HepG2 (cell line): Measurements from ENCODE around the gene EPN2. TPM values are rescaled to one million over a fixed set of nuclear protein-coding genes. Genes with fewer than 3 reads are reported as not detected.

Experiments
- ATAC-seq: fragments of 200-7000 bp; cut with Tn5 transposase; 3 replicates; pipeline ENCODE4 v1.9.1; 2020; ENCODE audit warnings: mild to moderate bottlenecking, moderate library complexity
- BruUV-seq: library from RNA; stranded (reverse); fragments of 400-500 nt; replicated peaks from 2 replicates; lab custom pipeline; 2021; lab: Mats Ljungman, UMichigan
- CTCF ChIA-PET: fragments of 300-600 bp; formaldehyde crosslinking; extraction: SDS; loops from one replicate; lab custom pipeline; 2021; ENCODE audit warnings: low total read pairs, inconsistent platforms, low intra/inter-chr PET ratio; lab: Yijun Ruan, JAX
- POLR2A ChIA-PET: fragments of 350-600 bp; sonication (Branson Sonifier 250); formaldehyde crosslinking; loops from one replicate; lab custom pipeline; 2020; ENCODE audit warnings: antibody characterized with exemption, inconsistent platforms; lab: Yijun Ruan, JAX
- DNase-seq: peaks from one replicate; pipeline ENCODE4 v3.0.0-alpha.2; 2015; ENCODE audit warnings: low spot score
- FAIRE-seq: peaks from 3 replicates; lab custom pipeline; 2011; peaks lifted over from hg19 to GRCh38; lab: Jason Lieb, UNC
- H2AFZ ChIP-seq: one replicate; pipeline ENCODE4 v1.6.1; 2011; ENCODE audit warnings: low read length, inconsistent platforms
- H3K27ac ChIP-seq: fragments of 300-600 bp; 3 replicates; pipeline ENCODE4 v1.8.0; 2011; ENCODE audit warnings: mixed run types, mild to moderate bottlenecking, mixed read lengths, low read length, inconsistent platforms; ENCODE audit not compliant: insufficient read depth; ENCODE audit errors: extremely low read length
- H3K27me3 ChIP-seq, 2 experiments: fragments of 200-600 bp in 1 of 2; 2 replicates in 1 of 2; 3 replicates in 1 of 2; pipeline versions ENCODE4 v1.6.0 to v1.8.0; 2011; ENCODE audit warnings: low read length in 2 of 2, mild to moderate bottlenecking in 2 of 2, moderate library complexity in 2 of 2, inconsistent platforms in 1 of 2; ENCODE audit not compliant: insufficient read depth in 2 of 2, control insufficient read depth in 1 of 2
- H3K36me3 ChIP-seq, 2 experiments: fragments of 200-600 bp in 1 of 2; replicated peaks in 1 of 2; 2 replicates in 1 of 2; 3 replicates in 1 of 2; pipeline versions ENCODE4 v1.5.1 to v1.8.0; 2011; ENCODE audit warnings: low read length in 2 of 2, inconsistent platforms in 1 of 2; ENCODE audit not compliant: insufficient read depth in 2 of 2, control insufficient read depth in 1 of 2
- H3K4me1 ChIP-seq: 2 replicates; pipeline ENCODE4 v1.5.1; 2012; ENCODE audit warnings: low read length, inconsistent platforms; ENCODE audit not compliant: insufficient read depth
- H3K4me2 ChIP-seq: 2 replicates; pipeline ENCODE4 v1.6.0; 2011; ENCODE audit warnings: low read depth, low read length, inconsistent platforms
- H3K4me3 ChIP-seq, 3 experiments: fragments of 200-600 bp in 1 of 3; sonication (generic), shearing (Covaris generic) in 1 of 3; replicated peaks in 1 of 3; 2 replicates each; pipeline ENCODE4 v1.5.1; 2011 to 2016; ENCODE audit warnings: low read length in 3 of 3, inconsistent platforms in 2 of 3, low read depth in 2 of 3, mild to moderate bottlenecking in 2 of 3, control low read depth in 1 of 3, mixed read lengths in 1 of 3; ENCODE audit not compliant: insufficient read depth in 1 of 3
- H3K79me2 ChIP-seq: one replicate; pipeline ENCODE4 v1.6.1; 2011; ENCODE audit warnings: low read length, inconsistent platforms; ENCODE audit not compliant: insufficient read depth
- H3K9ac ChIP-seq: 2 replicates; pipeline ENCODE4 v1.6.0; 2011; ENCODE audit warnings: mild to moderate bottlenecking, low read depth, low read length, inconsistent platforms; ENCODE audit not compliant: insufficient read depth
- H3K9me3 ChIP-seq: 2 replicates; pipeline ENCODE4 v1.5.1; 2012; ENCODE audit warnings: mild to moderate bottlenecking, low read length
- H4K20me1 ChIP-seq: 2 replicates; pipeline ENCODE4 v1.6.0; 2011; ENCODE audit warnings: inconsistent platforms, mild to moderate bottlenecking, low read length, moderate library complexity; ENCODE audit not compliant: insufficient read depth
- CEBPB ChIP-seq: IDR thresholded peaks from 2 replicates; pipeline ENCODE4 v1.6.1; 2011; ENCODE audit warnings: low read depth, low read length, improper control_type of control experiment, borderline replicate concordance
- FOXP1 ChIP-seq, 2 experiments: fragments of 450-650 bp in 1 of 2; IDR thresholded peaks; 2 replicates each; pipeline ENCODE4 v1.6.1; 2017 to 2018; ENCODE audit warnings: antibody characterized with exemption in 1 of 2
- TBP ChIP-seq: sonication (generic); formaldehyde crosslinking; IDR thresholded peaks from 2 replicates; pipeline ENCODE4 v1.5.0; 2020; ENCODE audit warnings: missing genetic modification reagents
- ZHX2 ChIP-seq, 2 experiments: sonication (generic) in 1 of 2; formaldehyde crosslinking in 1 of 2; IDR thresholded peaks; 2 replicates each; pipeline versions ENCODE4 v1.6.1 to v1.9.0; 2014 to 2022; ENCODE audit warnings: antibody characterized with exemption in 1 of 2, borderline replicate concordance in 1 of 2, inconsistent platforms in 1 of 2, low read depth in 1 of 2, missing genetic modification reagents in 1 of 2
- ZMYM4 ChIP-seq: sonication (generic); formaldehyde crosslinking; IDR thresholded peaks from 2 replicates; pipeline ENCODE4 v1.8.1; 2023; ENCODE audit warnings: mild to moderate bottlenecking, missing genetic modification reagents
- ZNF883 ChIP-seq: sonication (generic); formaldehyde crosslinking; IDR thresholded peaks from 2 replicates; pipeline ENCODE4 v1.5.1; 2020; ENCODE audit warnings: mild to moderate bottlenecking, missing genetic modification reagents; ENCODE audit errors: not compliant biosample characterization
- WGBS: methylation state at CpG from one replicate; pipeline ENCODE4 v1.1.6; 2017; ENCODE audit warnings: low lambda C conversion rate; 5-methylcytosine and 5-hydroxymethylcytosine counted together
- in situ Hi-C: cut with HindIII; loops from 2 replicates; pipeline ENCODE4 v1.10.0; 2017; ENCODE audit warnings: low pct_unique_long_range_greater_than_20kb; ENCODE audit not compliant: extremely low pct_ligation_motif_present
- intact Hi-C: fragments of 100-400 bp; cut with micrococcal nuclease; formaldehyde crosslinking; loops from one replicate; pipeline ENCODE4 v1.10.0; 2022; ENCODE audit not compliant: unreplicated experiment
- polyA plus RNA-seq, 8 experiments: library from polyadenylated mRNA; depleted of rRNA in 3 of 8; stranded (reverse) in 7 of 8; unstranded in 1 of 8; fragments of >200 nt; fragmentation: Illumina TruSeq in 4 of 8; extraction: Trizol in 4 of 8; gene quantifications; 2 replicates each; pipeline versions ENCODE4 v1.2.1 to v1.2.3, GENCODE V29; 2011 to 2016; ENCODE audit warnings: low read depth in 4 of 8, missing spikeins in 1 of 8, mixed read lengths in 1 of 8; ENCODE audit not compliant: insufficient read depth in 1 of 8
- total RNA-seq, 5 experiments: library from RNA; depleted of rRNA; stranded (reverse); fragments of >200 nt; fragmentation: Illumina TruSeq; extraction: Trizol; gene quantifications; 2 replicates each; pipeline ENCODE4 v1.2.3, GENCODE V29; 2016; ENCODE audit warnings: low read depth in 1 of 5
- TF ChIP-seq, protein P1 (sequence below): sonication (generic); formaldehyde crosslinking; IDR thresholded peaks from 2 replicates; pipeline ENCODE4 v1.4.0; 2020; ENCODE audit warnings: missing genetic modification reagents, mild to moderate bottlenecking, borderline replicate concordance

Gene EPN2
- total and polyA plus RNA-seq, 2 of the 13 experiments (the other 11 are each of a cell fraction or from before 2014, with no cell fraction given), result 7.8 to 19.2 TPM

GRCh38 chr17:19281161-19281560 lies 44.0 kb downstream of the EPN2 start:
- Histone ChIP-seq H3K36me3 (peaks cover 1 to 13% of the 10 kb centered on the region in 2 experiments; a peak in 2 of 5 replicates), H3K9ac (no peak overlapping the region), H3K27me3 (no peaks in the 10 kb centered on the region), H3K4me3 (no peak overlapping the region), H3K79me2 (no peaks in the 10 kb centered on the region), H3K4me2 (no peak overlapping the region), H4K20me1 (no peaks in the 10 kb centered on the region), H2AFZ (no peak overlapping the region), H3K9me3 (no peaks in the 10 kb centered on the region), H3K27ac (no peak overlapping the region), H3K4me1 (0 out of 2 replicates have a peak, but pooled peaks cover 8% of the 10 kb centered on the region)
- 78% methylated on average over 3 of the region's 3 CpGs for WGBS
- no peak for TF ChIP-seq ZHX2 (IDR thresholded peaks at IDR 0.05; ENCODE audit: low read depth)
- no peak for TF ChIP-seq ZHX2 (CRISPR knock-in tag; IDR thresholded peaks at IDR 0.05; ENCODE audit: borderline replicate concordance)
- no peak for TF ChIP-seq TBP
- no peak for TF ChIP-seq ZMYM4 (CRISPR knock-in tag)
- TF ChIP-seq FOXP1 (IDR thresholded peaks at IDR 0.05), result no peak
- TF ChIP-seq FOXP1 (CRISPR knock-in tag; IDR thresholded peaks at IDR 0.05), result no peak
- 0 out of 2 replicates have a peak, but pooled peaks have one; percentile 43 for TF ChIP-seq CEBPB
- TF ChIP-seq, protein P1, sequence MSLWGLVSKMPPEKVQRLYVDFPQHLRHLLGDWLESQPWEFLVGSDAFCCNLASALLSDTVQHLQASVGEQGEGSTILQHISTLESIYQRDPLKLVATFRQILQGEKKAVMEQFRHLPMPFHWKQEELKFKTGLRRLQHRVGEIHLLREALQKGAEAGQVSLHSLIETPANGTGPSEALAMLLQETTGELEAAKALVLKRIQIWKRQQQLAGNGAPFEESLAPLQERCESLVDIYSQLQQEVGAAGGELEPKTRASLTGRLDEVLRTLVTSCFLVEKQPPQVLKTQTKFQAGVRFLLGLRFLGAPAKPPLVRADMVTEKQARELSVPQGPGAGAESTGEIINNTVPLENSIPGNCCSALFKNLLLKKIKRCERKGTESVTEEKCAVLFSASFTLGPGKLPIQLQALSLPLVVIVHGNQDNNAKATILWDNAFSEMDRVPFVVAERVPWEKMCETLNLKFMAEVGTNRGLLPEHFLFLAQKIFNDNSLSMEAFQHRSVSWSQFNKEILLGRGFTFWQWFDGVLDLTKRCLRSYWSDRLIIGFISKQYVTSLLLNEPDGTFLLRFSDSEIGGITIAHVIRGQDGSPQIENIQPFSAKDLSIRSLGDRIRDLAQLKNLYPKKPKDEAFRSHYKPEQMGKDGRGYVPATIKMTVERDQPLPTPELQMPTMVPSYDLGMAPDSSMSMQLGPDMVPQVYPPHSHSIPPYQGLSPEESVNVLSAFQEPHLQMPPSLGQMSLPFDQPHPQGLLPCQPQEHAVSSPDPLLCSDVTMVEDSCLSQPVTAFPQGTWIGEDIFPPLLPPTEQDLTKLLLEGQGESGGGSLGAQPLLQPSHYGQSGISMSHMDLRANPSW (CRISPR knock-in tag), result no peak
- TF ChIP-seq ZNF883, result no peak
- ChIA-PET CTCF (no interaction called here), POLR2A (no interaction called here)
- DNase-seq, result no peak
- FAIRE-seq, result no peak
- in situ Hi-C loops (no loop called here), intact Hi-C loops (no loop called here)
- ATAC-seq, result no peak
- BruUV-seq, result no TSS peak
